HepG2 (cell line): ENCODE data around the gene TMEM59. TPM values are rescaled to one million over a fixed set of nuclear protein-coding genes. Genes with fewer than 3 reads are reported as not detected.

Source experiments
- ATAC-seq: fragments of 200-7000 bp; cut with Tn5 transposase; 3 replicates; pipeline ENCODE4 v1.9.1; 2020; ENCODE audit warnings: mild to moderate bottlenecking, moderate library complexity
- BruUV-seq: library from RNA; stranded (reverse); fragments of 400-500 nt; replicated peaks from 2 replicates; lab custom pipeline; 2021; lab: Mats Ljungman, UMichigan
- CTCF ChIA-PET: fragments of 300-600 bp; formaldehyde crosslinking; extraction: SDS; loops from one replicate; lab custom pipeline; 2021; ENCODE audit warnings: low total read pairs, inconsistent platforms, low intra/inter-chr PET ratio; lab: Yijun Ruan, JAX
- POLR2A ChIA-PET: fragments of 350-600 bp; sonication (Branson Sonifier 250); formaldehyde crosslinking; loops from one replicate; lab custom pipeline; 2020; ENCODE audit warnings: antibody characterized with exemption, inconsistent platforms; lab: Yijun Ruan, JAX
- DNase-seq: peaks from one replicate; pipeline ENCODE4 v3.0.0-alpha.2; 2015; ENCODE audit warnings: low spot score
- FAIRE-seq: peaks from 3 replicates; lab custom pipeline; 2011; peaks lifted over from hg19 to GRCh38; lab: Jason Lieb, UNC
- H2AFZ ChIP-seq: one replicate; pipeline ENCODE4 v1.6.1; 2011; ENCODE audit warnings: low read length, inconsistent platforms
- H3K27ac ChIP-seq: fragments of 300-600 bp; 3 replicates; pipeline ENCODE4 v1.8.0; 2011; ENCODE audit warnings: mixed run types, mild to moderate bottlenecking, mixed read lengths, low read length, inconsistent platforms; ENCODE audit not compliant: insufficient read depth; ENCODE audit errors: extremely low read length
- H3K27me3 ChIP-seq, 2 experiments: fragments of 200-600 bp in 1 of 2; 2 replicates in 1 of 2; 3 replicates in 1 of 2; pipeline versions ENCODE4 v1.6.0 to v1.8.0; 2011; ENCODE audit warnings: low read length in 2 of 2, mild to moderate bottlenecking in 2 of 2, moderate library complexity in 2 of 2, inconsistent platforms in 1 of 2; ENCODE audit not compliant: insufficient read depth in 2 of 2, control insufficient read depth in 1 of 2
- H3K36me3 ChIP-seq, 2 experiments: fragments of 200-600 bp in 1 of 2; replicated peaks in 1 of 2; 2 replicates in 1 of 2; 3 replicates in 1 of 2; pipeline versions ENCODE4 v1.5.1 to v1.8.0; 2011; ENCODE audit warnings: low read length in 2 of 2, inconsistent platforms in 1 of 2; ENCODE audit not compliant: insufficient read depth in 2 of 2, control insufficient read depth in 1 of 2
- H3K4me1 ChIP-seq: 2 replicates; pipeline ENCODE4 v1.5.1; 2012; ENCODE audit warnings: low read length, inconsistent platforms; ENCODE audit not compliant: insufficient read depth
- H3K4me2 ChIP-seq: 2 replicates; pipeline ENCODE4 v1.6.0; 2011; ENCODE audit warnings: low read depth, low read length, inconsistent platforms
- H3K4me3 ChIP-seq, 3 experiments: fragments of 200-600 bp in 1 of 3; sonication (generic), shearing (Covaris generic) in 1 of 3; replicated peaks in 1 of 3; 2 replicates each; pipeline ENCODE4 v1.5.1; 2011 to 2016; ENCODE audit warnings: low read length in 3 of 3, inconsistent platforms in 2 of 3, low read depth in 2 of 3, mild to moderate bottlenecking in 2 of 3, control low read depth in 1 of 3, mixed read lengths in 1 of 3; ENCODE audit not compliant: insufficient read depth in 1 of 3
- H3K79me2 ChIP-seq: one replicate; pipeline ENCODE4 v1.6.1; 2011; ENCODE audit warnings: low read length, inconsistent platforms; ENCODE audit not compliant: insufficient read depth
- H3K9ac ChIP-seq: 2 replicates; pipeline ENCODE4 v1.6.0; 2011; ENCODE audit warnings: mild to moderate bottlenecking, low read depth, low read length, inconsistent platforms; ENCODE audit not compliant: insufficient read depth
- H3K9me3 ChIP-seq: 2 replicates; pipeline ENCODE4 v1.5.1; 2012; ENCODE audit warnings: mild to moderate bottlenecking, low read length
- H4K20me1 ChIP-seq: 2 replicates; pipeline ENCODE4 v1.6.0; 2011; ENCODE audit warnings: inconsistent platforms, mild to moderate bottlenecking, low read length, moderate library complexity; ENCODE audit not compliant: insufficient read depth
- HMG20B ChIP-seq: conservative IDR thresholded peaks from 2 replicates; pipeline ENCODE4 v1.6.1; 2016; ENCODE audit warnings: missing genetic modification reagents, missing compliant biosample characterization
- HNF4A ChIP-seq: sonication (generic); formaldehyde crosslinking; IDR thresholded peaks from 2 replicates; pipeline ENCODE4 v1.4.0; 2020; ENCODE audit warnings: missing genetic modification reagents
- HNF4G ChIP-seq, 2 experiments: sonication (generic) in 1 of 2; formaldehyde crosslinking in 1 of 2; IDR thresholded peaks; 2 replicates each; pipeline versions ENCODE4 v1.4.0 to v1.6.1; 2011 to 2020; ENCODE audit warnings: borderline replicate concordance in 2 of 2, low read depth in 2 of 2, mild to moderate bottlenecking in 2 of 2, low read length in 1 of 2, missing genetic modification reagents in 1 of 2, moderate library complexity in 1 of 2
- HOMEZ ChIP-seq: IDR thresholded peaks from 2 replicates; pipeline ENCODE4 v1.6.1; 2016; ENCODE audit warnings: low read depth
- MYC ChIP-seq: sonication (generic); formaldehyde crosslinking; IDR thresholded peaks from 2 replicates; pipeline ENCODE4 v1.9.0; 2021; ENCODE audit warnings: missing genetic modification reagents, borderline replicate concordance
- NFATC3 ChIP-seq: sonication (generic); formaldehyde crosslinking; IDR thresholded peaks from 2 replicates; pipeline ENCODE4 v1.5.1; 2020; ENCODE audit warnings: mild to moderate bottlenecking, missing genetic modification reagents
- NR2C2 ChIP-seq: sonication (generic); formaldehyde crosslinking; IDR thresholded peaks from 2 replicates; pipeline ENCODE4 v1.4.0; 2020; ENCODE audit warnings: missing genetic modification reagents, mild to moderate bottlenecking, moderate library complexity, borderline replicate concordance
- SALL1 ChIP-seq: sonication (generic); formaldehyde crosslinking; IDR thresholded peaks from 2 replicates; pipeline ENCODE4 v1.8.0; 2022; ENCODE audit warnings: mild to moderate bottlenecking, missing genetic modification reagents
- ZMYM4 ChIP-seq: sonication (generic); formaldehyde crosslinking; IDR thresholded peaks from 2 replicates; pipeline ENCODE4 v1.8.1; 2023; ENCODE audit warnings: mild to moderate bottlenecking, missing genetic modification reagents
- ZNF256 ChIP-seq: sonication (generic); formaldehyde crosslinking; conservative IDR thresholded peaks from 2 replicates; pipeline ENCODE4 v1.4.0; 2020; ENCODE audit warnings: missing genetic modification reagents
- ZNF280D ChIP-seq: sonication (generic); formaldehyde crosslinking; IDR thresholded peaks from 2 replicates; pipeline ENCODE4 v1.5.1; 2020; ENCODE audit warnings: mild to moderate bottlenecking, missing genetic modification reagents
- WGBS: methylation state at CpG from one replicate; pipeline ENCODE4 v1.1.6; 2017; ENCODE audit warnings: low lambda C conversion rate; 5-methylcytosine and 5-hydroxymethylcytosine counted together
- in situ Hi-C: cut with HindIII; loops from 2 replicates; pipeline ENCODE4 v1.10.0; 2017; ENCODE audit warnings: low pct_unique_long_range_greater_than_20kb; ENCODE audit not compliant: extremely low pct_ligation_motif_present
- intact Hi-C: fragments of 100-400 bp; cut with micrococcal nuclease; formaldehyde crosslinking; loops from one replicate; pipeline ENCODE4 v1.10.0; 2022; ENCODE audit not compliant: unreplicated experiment
- polyA plus RNA-seq, 8 experiments: library from polyadenylated mRNA; depleted of rRNA in 3 of 8; stranded (reverse) in 7 of 8; unstranded in 1 of 8; fragments of >200 nt; fragmentation: Illumina TruSeq in 4 of 8; extraction: Trizol in 4 of 8; gene quantifications; 2 replicates each; pipeline versions ENCODE4 v1.2.1 to v1.2.3, GENCODE V29; 2011 to 2016; ENCODE audit warnings: low read depth in 4 of 8, missing spikeins in 1 of 8, mixed read lengths in 1 of 8; ENCODE audit not compliant: insufficient read depth in 1 of 8
- total RNA-seq, 5 experiments: library from RNA; depleted of rRNA; stranded (reverse); fragments of >200 nt; fragmentation: Illumina TruSeq; extraction: Trizol; gene quantifications; 2 replicates each; pipeline ENCODE4 v1.2.3, GENCODE V29; 2016; ENCODE audit warnings: low read depth in 1 of 5
- TF ChIP-seq, protein P1 (sequence below): IDR thresholded peaks from 2 replicates; pipeline ENCODE4 v1.6.1; 2018; ENCODE audit warnings: missing genetic modification reagents, mild to moderate bottlenecking, missing compliant biosample characterization

The TMEM59 gene
- total and polyA plus RNA-seq, 2 of the 13 experiments (the other 11 are each of a cell fraction or from before 2014, with no cell fraction given) = 147 to 363 TPM

GRCh38 chr1:54095546-54096226 lies 42.7 kb upstream of the TMEM59 start:
- DNase-seq = no peak
- TF ChIP-seq ZNF280D (CRISPR knock-in tag) (0 out of 2 replicates have a peak, but pooled peaks have one; percentile 5), NFATC3 (CRISPR knock-in tag) (no peak), HNF4A (CRISPR knock-in tag) (peak; percentile 70), NR2C2 (CRISPR knock-in tag) (peak; percentile 34; the same call in 1 of the 2 replicates), HNF4G (IDR thresholded peaks at IDR 0.05; ENCODE audit: borderline replicate concordance, low read depth, low read length) (0 out of 2 replicates have a peak, but pooled peaks have one; percentile 29), HNF4G (CRISPR knock-in tag; IDR thresholded peaks at IDR 0.05; ENCODE audit: borderline replicate concordance, low read depth) (no peak), ZMYM4 (0 out of 2 replicates have a peak, but pooled peaks have one; percentile 33), MYC (CRISPR knock-in tag) (no peak), HMG20B (CRISPR knock-in tag) (no peak), SALL1 (peak; percentile 41; the same call in 1 of the 2 replicates), ZNF256 (CRISPR knock-in tag) (no peak), HOMEZ (peak; percentile 60; the same call in 1 of the 2 replicates)
- TF ChIP-seq, protein P1, sequence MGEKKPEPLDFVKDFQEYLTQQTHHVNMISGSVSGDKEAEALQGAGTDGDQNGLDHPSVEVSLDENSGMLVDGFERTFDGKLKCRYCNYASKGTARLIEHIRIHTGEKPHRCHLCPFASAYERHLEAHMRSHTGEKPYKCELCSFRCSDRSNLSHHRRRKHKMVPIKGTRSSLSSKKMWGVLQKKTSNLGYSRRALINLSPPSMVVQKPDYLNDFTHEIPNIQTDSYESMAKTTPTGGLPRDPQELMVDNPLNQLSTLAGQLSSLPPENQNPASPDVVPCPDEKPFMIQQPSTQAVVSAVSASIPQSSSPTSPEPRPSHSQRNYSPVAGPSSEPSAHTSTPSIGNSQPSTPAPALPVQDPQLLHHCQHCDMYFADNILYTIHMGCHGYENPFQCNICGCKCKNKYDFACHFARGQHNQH = no peak
- FAIRE-seq = no peak
- H3K27ac ChIP-seq = no peak overlapping the region
- BruUV-seq = no TSS peak
- in situ Hi-C loops (no loop called here), intact Hi-C loops (no loop called here)
- H3K4me3 ChIP-seq = no peak overlapping the region
- no peak overlapping the region for H2AFZ ChIP-seq
- no peaks in the 10 kb centered on the region for H3K27me3 ChIP-seq
- H4K20me1 ChIP-seq = no peaks in the 10 kb centered on the region
- H3K36me3 ChIP-seq = peaks cover 0 to 9% of the 10 kb centered on the region in 2 experiments; a peak in 3 of 5 replicates
- ATAC-seq = no peak
- H3K79me2 ChIP-seq = no peaks in the 10 kb centered on the region
- H3K4me2 ChIP-seq = no peak overlapping the region
- no peak overlapping the region for H3K9ac ChIP-seq
- H3K9me3 ChIP-seq = no peaks in the 10 kb centered on the region
- ChIA-PET CTCF (no interaction called here), POLR2A (no interaction called here)
- peaks cover 38% of the 10 kb centered on the region for H3K4me1 ChIP-seq
- 93% methylated on average over 8 of the region's 8 CpGs for WGBS
